Mesodermal cell (in vitro differentiated cells): Measurements from ENCODE around the gene YPEL5. TPM values are rescaled to one million over a fixed set of nuclear protein-coding genes. Genes with fewer than 3 reads are reported as not detected.
"Not testable (repeated sequence)": the region's sequence is repeated elsewhere in the genome, so short reads cannot be mapped to it uniquely, and the experiment has no call there.

ENCODE experiments used
- H3K27ac ChIP-seq: 2 replicates; pipeline ENCODE4 v1.7.0; 2013; ENCODE audit warnings: mild to moderate bottlenecking, low read depth, low read length, moderate library complexity; ENCODE audit not compliant: severe bottlenecking
- H3K36me3 ChIP-seq: 2 replicates; pipeline ENCODE4 v1.7.1; 2013; ENCODE audit warnings: mild to moderate bottlenecking, low read length, moderate library complexity; ENCODE audit not compliant: control insufficient read depth, insufficient read depth
- H3K4me1 ChIP-seq: one replicate; pipeline ENCODE4 v1.7.1; 2013; ENCODE audit warnings: mild to moderate bottlenecking, low read length; ENCODE audit not compliant: insufficient read depth, control insufficient read depth, poor library complexity, severe bottlenecking
- H3K4me3 ChIP-seq: 2 replicates; pipeline ENCODE4 v1.7.0; 2013; ENCODE audit warnings: low read length, control low read depth, mild to moderate bottlenecking; ENCODE audit not compliant: insufficient read depth, poor library complexity, severe bottlenecking; ENCODE audit errors: extremely low read depth
- H3K9me3 ChIP-seq: 2 replicates; pipeline ENCODE4 v1.7.1; 2013; ENCODE audit warnings: mild to moderate bottlenecking, low read length, moderate library complexity; ENCODE audit not compliant: control insufficient read depth
- WGBS, 2 experiments: methylation state at CpG; one replicate each; pipeline ENCODE4 v1.1.5; 2013; ENCODE audit warnings: missing lambda C conversion rate in 2 of 2; ENCODE audit not compliant: insufficient coverage in 2 of 2; 5-methylcytosine and 5-hydroxymethylcytosine counted together
- polyA plus RNA-seq, 2 experiments: library from polyadenylated mRNA; stranded (reverse); fragments of 50-300 nt; gene quantifications; one replicate each; pipeline ENCODE4 v1.2.3, GENCODE V29; 2013

Gene YPEL5
- 84.6 TPM for polyA plus RNA-seq (2013, experiment 1 of 2)
- polyA plus RNA-seq (2013, experiment 2 of 2), result 92.3 TPM

- Histone ChIP-seq H3K27ac (peak within 1 kb of the TSS; percentile 97), H3K9me3 (no peaks in the 10 kb centered on the region), H3K4me3 (peak within 1 kb of the TSS; percentile 82), H3K36me3 (peaks cover 18% of the 10 kb centered on the region), H3K4me1 (peaks cover 27% of the 10 kb centered on the region)
- WGBS, 2 experiments, result 0% methylated on average over 44 to 58 of the region's 63 CpGs
Measured at GRCh38 chr2:30146337-30147195, at the start of gene YPEL5. TSS of gene YPEL5 (plus strand) at chr2:30147007. CDS start at chr2:30156652, 9,645 bp downstream.

GRCh38 chr2:30098266-30099005 is 48.4 kb upstream of the YPEL5 start:
- Histone ChIP-seq H3K9me3 (no peaks in the 10 kb centered on the region), H3K4me1 (no peaks in the 10 kb centered on the region), H3K27ac (no peak overlapping the region), H3K4me3 (no peak overlapping the region), H3K36me3 (no peaks in the 10 kb centered on the region)
- WGBS, 2 experiments, result 82 to 90% methylated on average over 6 of the region's 10 CpGs

- WGBS, 2 experiments, result no CpG with 5 or more reads among the region's 1 CpG
- not testable (repeated sequence) for H3K4me1 ChIP-seq, H3K36me3 ChIP-seq, H3K4me3 ChIP-seq, H3K9me3 ChIP-seq, H3K27ac ChIP-seq
Measured at GRCh38 chr2:30099366-30099765, 47.4 kb upstream of the YPEL5 start.

- H3K4me3 ChIP-seq, H3K4me1 ChIP-seq, H3K9me3 ChIP-seq, H3K27ac ChIP-seq, H3K36me3 ChIP-seq: not testable (repeated sequence)
- WGBS, 2 experiments, result 100% methylated on average over 1 of the region's 3 CpGs; no CpG with 5 or more reads in 1 of the 2 experiments
Measured at GRCh38 chr2:30100691-30101090, 46.1 kb upstream of the YPEL5 start.

- Histone ChIP-seq H3K4me1 (no peaks in the 10 kb centered on the region), H3K27ac (no peak overlapping the region), H3K9me3 (no peaks in the 10 kb centered on the region), H3K36me3 (no peaks in the 10 kb centered on the region), H3K4me3 (no peak overlapping the region)
- WGBS, 2 experiments, result 61 to 63% methylated on average over 2 of the region's 2 CpGs
Measured at GRCh38 chr2:30104307-30104706, 42.5 kb upstream of the YPEL5 start.

- no peaks in the 10 kb centered on the region for H3K36me3 ChIP-seq
- no peak overlapping the region for H3K4me3 ChIP-seq
- WGBS, 2 experiments, result 86 to 100% methylated on average over 1 to 2 of the region's 2 CpGs
- H3K9me3 ChIP-seq, result no peaks in the 10 kb centered on the region
- no peak overlapping the region for H3K27ac ChIP-seq
- no peaks in the 10 kb centered on the region for H3K4me1 ChIP-seq
Measured at GRCh38 chr2:30105556-30105955, 41.3 kb upstream of the YPEL5 start.

GRCh38 chr2:30106543-30106942 is 40.3 kb upstream of the YPEL5 start:
- Histone ChIP-seq H3K36me3 (no peaks in the 10 kb centered on the region), H3K9me3 (no peaks in the 10 kb centered on the region), H3K4me3 (no peak overlapping the region), H3K4me1 (no peaks in the 10 kb centered on the region), H3K27ac (no peak overlapping the region)
- whole genome bisulfite sequencing, 2 experiments, result 88 to 95% methylated on average over 9 of the region's 9 CpGs

GRCh38 chr2:30108192-30108591 is 38.6 kb upstream of the YPEL5 start:
- WGBS, 2 experiments, result 76 to 84% methylated on average over 2 of the region's 2 CpGs
- Histone ChIP-seq H3K9me3 (no peaks in the 10 kb centered on the region), H3K36me3 (no peaks in the 10 kb centered on the region), H3K4me3 (no peak overlapping the region), H3K27ac (no peak overlapping the region), H3K4me1 (no peaks in the 10 kb centered on the region)

GRCh38 chr2:30108851-30109250 is 38.0 kb upstream of the YPEL5 start:
- Histone ChIP-seq H3K4me3 (no peak overlapping the region), H3K9me3 (no peaks in the 10 kb centered on the region), H3K4me1 (no peaks in the 10 kb centered on the region), H3K27ac (no peak overlapping the region), H3K36me3 (no peaks in the 10 kb centered on the region)
- 88% methylated on average over 3 to 4 of the region's 5 CpGs for WGBS, 2 experiments

GRCh38 chr2:30109856-30110255 is 37.0 kb upstream of the YPEL5 start:
- no peaks in the 10 kb centered on the region for H3K9me3 ChIP-seq
- no peaks in the 10 kb centered on the region for H3K36me3 ChIP-seq
- H3K4me3 ChIP-seq, result no peak overlapping the region
- 82 to 95% methylated on average over 3 to 4 of the region's 6 CpGs for WGBS, 2 experiments
- no peak overlapping the region for H3K27ac ChIP-seq
- H3K4me1 ChIP-seq, result no peaks in the 10 kb centered on the region

- no peaks in the 10 kb centered on the region for H3K36me3 ChIP-seq
- WGBS, 2 experiments, result 57 to 78% methylated on average over 1 of the region's 6 CpGs
Measured at GRCh38 chr2:30110773-30111172, 36.0 kb upstream of the YPEL5 start.

More at GRCh38 chr2:30110773-30111172, 36.0 kb upstream of the YPEL5 start:
- Histone ChIP-seq H3K4me3 (no peak overlapping the region), H3K27ac (no peak overlapping the region), H3K9me3 (no peaks in the 10 kb centered on the region), H3K4me1 (no peaks in the 10 kb centered on the region)
